WTC11 (cell line): ENCODE data around the gene BCAS3.

Source experiments
- AFF4 ChIP-seq: sonication (generic); formaldehyde crosslinking; IDR thresholded peaks from 2 replicates; pipeline ENCODE4 v1.8.1; 2023; ENCODE audit warnings: mild to moderate bottlenecking, missing genetic modification reagents, borderline replicate concordance
- AR ChIP-seq: fragments of 250-450 bp; sonication (Bioruptor Pico); IDR thresholded peaks from 2 replicates; pipeline ENCODE4 v1.9.0; 2021; ENCODE audit warnings: mild to moderate bottlenecking
- ATF3 ChIP-seq: sonication (generic); formaldehyde crosslinking; conservative IDR thresholded peaks from 2 replicates; pipeline ENCODE4 v1.8.1; 2022; ENCODE audit warnings: mild to moderate bottlenecking, missing genetic modification reagents
- CTCF ChIP-seq: fragments of 200-600 bp; IDR thresholded peaks from 2 replicates; pipeline ENCODE4 v1.8.0; 2022; ENCODE audit warnings: antibody characterized with exemption
- E2F5 ChIP-seq: sonication (generic); formaldehyde crosslinking; IDR thresholded peaks from 2 replicates; pipeline ENCODE4 v1.8.1; 2022; ENCODE audit warnings: mild to moderate bottlenecking, moderate library complexity, missing genetic modification reagents
- MYBL2 ChIP-seq: sonication (generic); formaldehyde crosslinking; IDR thresholded peaks from 2 replicates; pipeline ENCODE4 v1.8.1; 2023; ENCODE audit warnings: mild to moderate bottlenecking, moderate library complexity, missing genetic modification reagents
- NR3C1 ChIP-seq: sonication (generic); formaldehyde crosslinking; conservative IDR thresholded peaks from 2 replicates; pipeline ENCODE4 v1.8.1; 2023; ENCODE audit warnings: low read depth, mild to moderate bottlenecking, missing genetic modification reagents
- PREB ChIP-seq: sonication (generic); formaldehyde crosslinking; IDR thresholded peaks from 2 replicates; pipeline ENCODE4 v1.8.1; 2022; ENCODE audit warnings: mild to moderate bottlenecking, missing genetic modification reagents, moderate library complexity, borderline replicate concordance
- SOX15 ChIP-seq: fragments of 250-450 bp; sonication (Bioruptor Pico); IDR thresholded peaks from 2 replicates; pipeline ENCODE4 v1.9.0; 2021; ENCODE audit warnings: mild to moderate bottlenecking
- TEAD4 ChIP-seq: sonication (generic); formaldehyde crosslinking; IDR thresholded peaks from 2 replicates; pipeline ENCODE4 v1.8.0; 2022; ENCODE audit warnings: mild to moderate bottlenecking, missing genetic modification reagents
- ZBTB43 ChIP-seq: sonication (generic); formaldehyde crosslinking; IDR thresholded peaks from 2 replicates; pipeline ENCODE4 v1.8.1; 2023; ENCODE audit warnings: mild to moderate bottlenecking, missing genetic modification reagents
- ZNF263 ChIP-seq: sonication (generic); formaldehyde crosslinking; IDR thresholded peaks from 2 replicates; pipeline ENCODE4 v1.8.1; 2022; ENCODE audit warnings: low read depth, mild to moderate bottlenecking, moderate library complexity, missing genetic modification reagents
- ZSCAN18 ChIP-seq: fragments of 250-450 bp; sonication (Bioruptor Pico); IDR thresholded peaks from 2 replicates; pipeline ENCODE4 v2.1.2; 2022; ENCODE audit warnings: mild to moderate bottlenecking, moderate library complexity

GRCh38 chr17:61328351-61328750 lies 650.7 kb downstream of the BCAS3 start:
- TF ChIP-seq CTCF (no peak), MYBL2 (no peak), ZBTB43 (no peak), ATF3 (no peak), ZNF263 (CRISPR knock-in tag) (no peak), SOX15 (CRISPR knock-in tag) (no peak), ZSCAN18 (CRISPR knock-in tag) (no peak), TEAD4 (CRISPR knock-in tag) (no peak), NR3C1 (no peak), PREB (CRISPR knock-in tag) (no peak), E2F5 (no peak), AR (CRISPR knock-in tag) (no peak), AFF4 (CRISPR knock-in tag) (no peak)
